Stimulated activated CD4-positive, alpha-beta T cell treated with anti-CD3 and anti-CD28 coated beads, Interleukin-2, amount 100 ng/mL, for 24 hours (primary cell): ENCODE measurements around the gene CAMSAP2.
"Not testable (repeated sequence)": the region's sequence is repeated elsewhere in the genome, so short reads cannot be mapped to it uniquely, and the experiment has no call there.

ENCODE experiments used
- DNase-seq, 2 donors: peaks; one replicate each; pipeline ENCODE4 v3.0.0-alpha.2; 2020

Gene CAMSAP2

DNA sequence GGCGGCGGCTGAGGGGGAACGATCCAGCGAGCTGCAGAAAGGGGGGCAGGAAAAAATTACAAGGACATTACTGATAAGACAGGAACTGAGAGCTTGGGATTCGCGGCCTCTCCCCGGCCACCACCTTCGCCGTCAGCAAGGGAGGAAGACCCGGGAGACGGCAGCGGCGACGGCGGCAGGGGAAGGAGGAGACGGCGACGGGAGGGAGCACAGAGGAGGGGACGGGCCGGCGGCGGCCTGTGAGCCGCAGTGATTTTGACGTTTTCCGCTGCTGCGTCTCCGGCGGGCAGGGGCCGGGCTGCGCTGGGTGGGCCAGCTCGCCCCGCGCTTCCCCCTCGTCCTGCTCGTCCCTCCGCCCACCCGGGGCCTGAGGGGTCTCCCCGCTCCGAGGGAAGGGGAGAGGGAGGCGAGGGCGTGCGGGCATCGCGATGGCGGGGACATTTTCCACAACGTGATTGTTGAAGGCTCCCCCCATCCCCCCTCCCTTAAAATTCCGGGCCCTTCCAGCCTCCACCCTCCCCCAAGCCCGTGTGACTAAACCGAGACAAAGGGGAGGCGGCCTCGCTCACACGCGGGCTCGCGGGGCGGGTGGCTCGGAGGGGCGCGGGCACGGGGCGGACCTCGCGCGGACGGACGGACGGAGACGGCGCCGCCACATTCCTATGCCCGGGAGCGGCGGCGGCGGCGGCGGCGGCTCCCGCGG, 407 bp downstream of the CAMSAP2 start:
- peak; percentile 51 to 58 for DNase-seq

DNA sequence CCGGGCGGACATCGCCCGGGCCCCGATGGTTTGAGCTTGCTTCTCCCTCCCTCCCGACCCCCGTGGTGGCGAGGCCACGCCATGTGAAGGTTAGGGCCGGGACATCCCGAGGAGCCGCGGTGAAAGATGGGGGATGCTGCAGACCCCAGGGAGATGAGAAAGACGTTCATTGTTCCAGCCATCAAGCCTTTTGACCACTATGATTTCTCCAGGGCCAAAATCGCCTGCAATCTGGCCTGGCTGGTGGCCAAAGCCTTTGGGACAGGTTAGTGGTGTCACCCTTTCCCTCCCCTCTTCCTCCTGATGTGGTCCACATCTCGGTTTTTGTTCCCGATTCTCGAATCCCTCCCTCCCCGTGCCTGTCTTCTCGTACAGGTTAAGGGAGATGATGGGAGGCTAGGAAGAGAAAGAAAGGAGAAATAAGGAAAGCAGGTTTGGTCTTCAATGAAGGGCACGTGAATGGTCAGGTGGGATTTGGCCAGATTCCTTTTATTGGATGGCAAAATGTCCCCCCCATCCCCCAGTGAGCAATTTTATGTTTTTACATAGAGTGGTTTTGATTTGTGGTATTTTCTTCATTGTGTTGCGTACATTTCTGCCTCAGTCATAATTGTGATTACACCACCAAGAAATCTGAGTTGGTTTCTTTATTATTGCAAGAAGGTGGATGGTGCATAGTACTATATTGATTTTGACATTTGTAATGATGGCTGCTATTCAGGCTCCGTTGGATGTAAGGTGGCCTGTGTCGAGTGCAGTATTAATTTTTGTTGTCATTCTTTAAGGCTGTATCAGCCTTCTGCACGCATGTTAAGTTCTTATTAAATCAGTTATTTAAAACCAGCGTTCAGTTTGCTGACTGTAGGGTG, 1.2 kb downstream of the CAMSAP2 start:
- no peak for DNase-seq

DNA sequence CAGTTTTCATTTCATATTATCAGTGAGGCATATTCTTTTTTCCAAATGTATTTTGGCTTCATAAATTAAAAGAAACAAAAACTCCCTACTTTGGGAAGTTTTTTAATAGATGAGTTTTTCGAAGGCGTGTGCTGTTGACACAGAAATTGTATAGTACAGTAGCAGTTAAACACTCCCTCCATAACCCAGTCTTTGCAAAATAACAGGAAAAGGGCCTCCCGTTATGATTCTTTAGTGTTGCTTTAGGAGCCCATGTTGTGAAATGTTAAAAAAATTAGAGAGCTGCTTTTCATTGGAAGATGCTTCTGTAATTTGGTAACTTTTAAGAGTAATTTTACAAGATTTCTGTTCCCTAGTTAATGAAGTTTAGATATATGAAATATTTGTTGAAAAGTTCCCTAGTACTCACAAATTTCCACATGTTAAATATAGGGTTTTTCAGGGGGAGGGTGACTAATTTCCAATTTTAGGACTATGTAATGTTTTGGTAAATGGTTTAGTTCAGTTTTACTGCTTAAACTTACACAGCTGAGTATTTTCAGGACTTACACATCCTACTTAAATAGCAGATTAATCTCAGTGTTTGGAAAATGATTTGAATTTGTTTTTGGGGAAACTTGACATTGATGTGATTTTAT, 2.0 kb downstream of the CAMSAP2 start:
- DNase-seq = no peak

DNA sequence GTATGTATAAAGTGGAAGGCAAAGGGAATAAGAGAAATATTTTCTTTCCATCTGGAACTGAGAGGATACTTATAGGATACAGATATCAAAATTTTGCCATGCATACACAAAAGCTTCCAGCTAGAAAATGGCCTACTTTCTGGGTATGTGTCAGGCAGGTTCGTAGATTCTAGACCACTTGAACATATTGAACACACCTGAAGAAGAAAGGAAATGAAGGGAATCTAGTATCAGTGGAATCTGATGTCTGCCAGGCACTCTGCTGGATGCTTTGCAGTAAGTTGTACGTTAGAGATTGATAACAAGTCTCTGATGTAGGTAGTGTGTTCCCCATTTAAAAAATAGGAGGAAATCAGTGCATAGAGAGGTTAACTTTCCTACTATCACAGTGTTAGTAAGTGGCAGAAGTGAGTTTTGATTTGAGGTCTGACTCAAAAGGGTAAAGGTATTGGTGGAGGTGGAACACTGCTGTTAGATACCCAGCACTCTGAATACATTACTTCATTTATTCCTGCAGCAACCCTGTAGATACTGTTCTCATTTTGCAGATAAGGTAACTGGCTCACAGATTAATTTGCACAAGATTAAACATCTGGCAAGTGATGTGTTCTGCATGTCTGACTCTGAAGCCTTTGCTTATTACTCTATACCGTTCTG, 3.0 kb downstream of the CAMSAP2 start:
- DNase-seq = no peak

DNA sequence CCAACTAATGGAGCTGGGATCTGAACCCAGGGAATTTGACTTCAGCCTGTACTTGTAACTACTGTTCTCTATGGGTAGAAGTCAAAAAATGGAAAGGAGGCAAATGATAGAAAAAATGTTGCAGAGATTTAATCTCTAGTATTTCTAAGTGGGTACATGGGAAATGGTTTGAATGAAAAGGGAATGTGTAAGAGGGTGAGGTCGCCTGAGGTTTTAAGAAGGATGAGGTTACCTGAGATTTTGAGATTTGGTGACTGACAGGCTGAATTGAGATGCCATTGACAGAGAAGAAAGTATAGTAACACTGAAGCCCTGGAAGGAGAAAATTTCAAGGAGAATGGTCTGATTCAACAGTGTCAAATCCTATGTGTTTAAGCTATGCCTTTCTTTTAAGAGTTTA, 5.5 kb downstream of the CAMSAP2 start:
- DNase-seq = no peak

DNA sequence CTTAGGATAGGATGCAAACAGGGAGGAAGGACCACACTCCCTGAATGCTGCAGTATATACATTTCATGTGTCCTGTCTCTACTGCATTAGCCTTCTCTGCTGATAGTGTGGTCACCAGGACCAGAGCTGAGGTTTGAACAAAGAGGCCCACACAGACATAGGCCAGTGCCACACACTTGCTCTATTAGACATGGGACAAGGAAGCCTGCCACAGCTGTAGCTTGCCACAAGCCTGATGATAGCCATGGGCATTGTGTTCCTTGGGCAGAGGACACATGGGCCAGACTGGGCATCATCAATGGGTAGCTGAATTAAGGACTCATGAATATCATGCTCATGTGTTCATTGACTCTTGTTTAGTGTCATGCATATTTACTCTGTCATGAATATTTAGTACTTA, 10.4 kb downstream of the CAMSAP2 start:
- no peak for DNase-seq

DNA sequence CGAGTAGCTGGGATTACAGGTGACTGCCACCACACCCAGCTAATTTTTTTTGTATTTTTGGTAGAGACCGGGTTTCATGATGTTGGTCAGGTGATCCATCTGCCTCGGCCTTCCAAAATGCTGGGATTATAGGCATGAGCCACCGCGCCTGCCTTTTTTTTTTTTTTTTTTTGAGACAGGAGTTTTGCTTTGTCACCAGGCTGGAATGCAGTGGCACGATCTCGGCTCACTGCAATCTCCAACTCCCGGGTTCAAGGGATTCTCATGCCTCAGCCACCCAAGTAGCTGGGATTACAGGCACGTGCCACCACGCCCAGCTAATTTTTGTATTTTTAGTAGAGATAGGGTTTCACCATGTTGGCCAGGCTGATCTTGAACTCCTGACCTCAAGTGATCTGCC, 12.1 kb downstream of the CAMSAP2 start:
- not testable (repeated sequence) for DNase-seq

DNA sequence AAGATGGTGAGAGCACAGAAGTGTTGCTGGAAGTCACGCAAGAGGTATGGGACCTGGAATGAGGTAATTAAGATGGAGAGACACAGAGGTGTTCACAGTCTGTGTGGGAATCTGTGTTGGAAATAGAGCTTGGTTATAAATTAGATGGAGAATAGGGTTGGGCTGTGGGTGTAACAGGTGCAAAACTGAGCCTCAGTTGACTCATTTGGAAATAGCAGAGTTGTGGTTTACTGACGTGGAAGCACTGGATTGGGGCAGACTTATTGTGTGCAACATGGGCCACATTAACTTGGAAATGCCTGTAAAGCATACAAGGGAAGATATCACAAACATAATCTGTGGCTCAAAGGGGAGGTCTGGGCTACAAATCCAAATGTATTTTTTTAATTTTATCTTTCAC, 13.0 kb downstream of the CAMSAP2 start:
- peak in 1 of 2 donors; percentile 9 for DNase-seq

DNA sequence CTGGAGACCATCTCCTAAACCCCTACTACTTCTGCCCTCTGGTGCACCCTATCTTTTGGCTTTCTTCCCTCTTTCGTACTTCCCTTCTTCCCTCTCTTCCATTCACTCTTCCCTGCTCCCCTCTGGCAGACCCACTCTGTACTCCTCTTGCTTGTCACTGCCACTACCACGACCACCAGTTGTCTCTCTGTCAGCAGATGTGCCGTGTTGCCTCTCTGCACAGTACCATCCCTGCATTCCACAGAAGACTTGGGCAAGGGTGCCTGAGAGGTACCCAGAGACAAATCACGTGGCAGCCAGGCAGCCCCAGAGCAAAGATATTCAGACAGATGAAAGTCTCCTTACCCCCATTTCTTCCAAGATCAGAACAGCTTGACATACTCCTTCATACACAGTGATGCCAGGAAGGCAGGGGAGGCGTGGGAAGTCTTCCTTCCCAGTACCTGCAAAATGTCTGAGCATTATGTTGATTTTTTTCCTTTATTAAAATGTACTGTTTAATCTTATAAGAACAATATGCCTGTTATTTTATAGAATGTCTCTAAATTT, 15.0 kb downstream of the CAMSAP2 start:
- DNase-seq = no peak

DNA sequence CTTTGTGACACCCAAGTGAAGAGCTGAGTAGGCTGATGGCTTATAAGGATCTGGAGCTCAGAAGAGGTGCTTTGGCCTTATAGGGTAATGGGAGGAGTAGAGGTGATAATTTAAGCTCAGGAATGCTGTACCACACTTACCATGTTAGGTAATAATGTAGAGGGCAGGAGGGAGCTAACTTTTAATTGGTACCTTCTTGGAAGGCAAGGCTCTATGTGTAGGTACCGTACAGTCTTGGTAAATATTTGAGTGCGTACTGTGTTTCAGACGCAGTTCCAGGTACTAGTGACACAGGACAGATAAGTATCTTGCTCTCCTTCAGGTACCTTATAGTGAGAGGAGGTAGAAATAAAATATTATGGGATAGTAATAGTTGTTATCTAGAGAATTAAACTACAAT, 16.8 kb downstream of the CAMSAP2 start:
- no peak for DNase-seq

DNA sequence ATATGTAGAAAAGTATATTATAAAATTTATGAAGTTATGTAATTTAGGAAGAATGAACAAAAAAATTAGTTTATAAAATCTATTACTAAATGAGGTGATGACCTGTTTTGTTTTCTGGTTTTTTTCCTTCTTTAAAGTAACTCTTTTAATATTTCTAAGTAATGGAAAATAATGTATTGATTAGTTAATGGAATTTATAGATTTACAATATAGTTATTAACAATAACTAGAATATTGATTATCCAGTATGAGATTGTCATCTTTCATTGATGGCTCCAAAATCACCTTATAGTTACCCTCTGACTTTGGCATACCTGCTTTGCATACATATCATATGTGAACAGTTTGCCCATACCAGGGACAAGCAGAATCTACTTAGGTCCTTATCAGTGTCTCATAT, 23.4 kb downstream of the CAMSAP2 start:
- DNase-seq = no peak

DNA sequence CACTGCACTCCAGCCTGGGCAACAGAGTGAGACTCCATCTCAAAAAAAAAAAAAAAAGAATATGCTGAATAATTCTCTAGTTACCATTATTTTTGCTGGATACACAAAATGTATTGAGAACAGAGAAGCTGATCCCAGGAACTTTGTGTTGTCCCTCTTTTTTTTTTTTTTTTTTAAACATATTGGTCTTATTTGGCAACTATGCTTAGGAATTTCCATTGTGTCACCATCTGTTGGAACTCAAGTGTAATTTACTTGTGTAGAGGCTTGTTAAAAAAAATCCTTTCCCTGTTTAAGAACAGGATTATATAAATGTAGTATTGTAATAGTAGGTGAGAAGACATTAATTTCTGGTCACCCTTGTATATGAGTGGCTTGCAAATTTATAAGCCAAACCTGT, 28.6 kb downstream of the CAMSAP2 start:
- no peak for DNase-seq

DNA sequence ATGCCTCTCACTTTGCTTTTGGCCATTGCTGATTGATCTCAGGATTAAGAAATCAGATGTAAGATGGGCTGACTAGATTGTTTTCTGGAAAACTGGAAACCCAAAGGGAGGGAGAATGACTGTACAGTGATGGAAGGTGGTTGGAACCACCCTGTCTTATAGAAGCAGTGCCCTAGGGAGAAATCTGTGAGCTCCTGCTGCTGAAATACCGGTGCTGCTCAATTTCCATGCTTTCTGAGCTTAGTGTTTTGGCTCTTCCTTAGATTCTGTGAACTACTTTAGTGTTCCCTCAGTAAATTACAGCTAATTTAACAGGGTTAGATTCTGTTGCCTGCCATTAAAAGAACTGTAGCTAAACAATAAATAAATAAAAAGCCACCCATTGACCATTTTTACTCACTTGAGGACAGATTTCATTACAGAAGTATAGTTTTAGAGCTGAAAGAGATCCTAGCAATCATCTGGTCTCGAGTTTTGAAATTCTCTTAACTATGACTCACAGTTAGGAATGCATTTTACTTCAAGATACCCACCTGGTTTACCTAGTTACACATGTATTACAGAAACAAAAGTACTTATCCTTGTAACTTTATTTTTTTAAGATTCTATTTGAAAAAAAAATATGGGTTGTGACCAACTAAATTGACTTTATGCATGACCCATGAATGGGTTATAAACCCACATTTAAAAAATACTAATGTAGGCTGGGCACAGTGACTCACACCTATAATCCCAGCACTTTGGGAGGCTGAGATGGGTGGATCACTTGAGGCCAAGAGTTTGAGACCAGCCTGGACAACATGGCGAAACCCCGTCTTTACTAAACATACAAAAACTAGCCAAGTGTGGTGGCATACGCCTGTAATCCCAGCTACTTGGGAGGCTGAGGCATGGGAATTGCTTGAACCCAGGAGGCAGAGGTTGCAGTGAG, 33.2 kb downstream of the CAMSAP2 start:
- DNase-seq = no peak

DNA sequence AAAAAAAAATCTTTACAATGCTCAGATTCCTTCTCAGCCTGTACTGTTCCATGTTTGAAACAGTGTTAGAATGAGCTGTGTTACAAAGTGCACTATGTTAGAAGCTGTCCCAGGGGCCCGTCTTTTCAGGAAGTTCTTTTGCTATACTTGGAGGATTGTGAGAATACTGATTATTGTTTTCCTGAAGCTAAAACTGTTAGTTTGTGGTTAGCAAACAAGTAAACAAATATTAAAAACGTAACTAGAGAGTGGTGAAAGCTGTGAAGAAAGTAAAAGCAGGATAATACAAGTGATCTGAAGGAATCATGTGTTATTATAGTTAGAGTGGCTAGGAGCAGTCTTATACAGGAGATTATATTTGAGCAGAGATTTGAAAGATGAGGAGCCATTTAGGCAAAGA, 35.6 kb downstream of the CAMSAP2 start:
- DNase-seq = no peak

DNA sequence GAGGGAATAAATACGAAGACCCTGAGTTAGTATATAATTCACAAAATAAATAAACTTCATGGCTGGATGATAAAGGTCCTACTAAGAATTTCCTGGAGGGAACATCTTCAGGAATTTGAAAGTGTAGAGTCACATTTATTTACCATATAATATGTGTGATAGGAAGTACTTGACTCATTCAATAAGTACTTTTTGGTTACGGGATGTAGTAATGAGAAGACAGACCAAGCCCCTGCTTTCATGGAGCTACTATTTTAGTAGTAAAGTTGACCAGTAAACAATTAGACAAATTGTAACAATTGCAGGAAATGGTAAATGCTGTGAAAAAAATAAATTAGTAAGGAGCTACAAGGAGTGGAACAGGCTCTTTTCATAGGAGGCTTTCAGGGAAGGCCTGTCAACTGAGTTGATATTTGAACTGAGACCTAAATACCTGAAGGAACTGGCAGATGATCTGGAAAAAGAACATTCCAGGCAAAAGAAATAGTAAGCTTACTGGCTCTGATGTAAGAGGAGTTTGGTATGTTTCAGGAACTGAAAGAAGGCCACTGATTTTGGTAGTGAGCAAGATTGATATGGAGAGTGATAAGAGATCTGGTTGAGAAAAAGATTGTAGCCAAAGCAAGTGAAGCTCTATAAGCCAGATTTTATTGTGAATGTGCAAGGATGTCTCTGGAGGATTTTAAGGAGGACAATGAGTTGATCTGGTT, 36.2 kb downstream of the CAMSAP2 start:
- DNase-seq = no peak

DNA sequence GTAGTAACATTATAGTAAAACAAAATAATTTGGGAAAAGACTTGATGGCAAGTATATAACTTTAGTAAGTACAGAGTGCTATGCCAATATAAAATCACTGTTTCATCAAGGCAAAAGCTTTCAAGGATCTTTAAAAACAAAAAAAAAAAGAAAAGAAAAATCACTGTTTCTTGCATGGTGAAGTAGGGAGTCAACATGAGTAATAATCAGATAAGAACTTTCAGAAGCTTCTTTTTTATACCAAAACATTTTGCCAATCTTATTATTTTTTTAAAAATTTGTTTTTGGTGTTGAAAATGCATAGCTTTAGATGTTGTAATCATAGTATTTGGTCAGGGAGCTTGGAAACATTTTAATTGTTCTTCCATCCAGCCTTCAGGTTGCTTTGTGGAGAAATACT, 37.2 kb downstream of the CAMSAP2 start:
- DNase-seq = no peak

DNA sequence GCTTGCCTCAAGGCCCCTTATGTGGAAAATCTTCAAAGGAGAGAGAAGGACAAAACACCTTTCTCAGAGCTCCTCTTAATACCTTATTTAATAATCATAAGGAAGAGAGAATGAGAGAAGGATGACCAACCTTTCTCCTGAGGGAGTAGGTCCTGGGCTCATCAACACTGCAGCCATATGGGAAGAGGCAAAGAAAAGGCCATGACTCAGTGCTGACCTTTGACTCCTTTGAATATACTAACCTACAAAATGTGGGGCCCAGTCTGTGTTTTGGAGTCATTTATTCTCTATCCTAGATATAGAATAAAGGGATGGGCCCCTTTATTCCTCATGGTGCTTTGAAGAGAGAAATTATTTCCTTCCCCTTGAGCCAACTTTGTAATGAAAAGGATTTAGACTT, 38.3 kb downstream of the CAMSAP2 start:
- no peak for DNase-seq

DNA sequence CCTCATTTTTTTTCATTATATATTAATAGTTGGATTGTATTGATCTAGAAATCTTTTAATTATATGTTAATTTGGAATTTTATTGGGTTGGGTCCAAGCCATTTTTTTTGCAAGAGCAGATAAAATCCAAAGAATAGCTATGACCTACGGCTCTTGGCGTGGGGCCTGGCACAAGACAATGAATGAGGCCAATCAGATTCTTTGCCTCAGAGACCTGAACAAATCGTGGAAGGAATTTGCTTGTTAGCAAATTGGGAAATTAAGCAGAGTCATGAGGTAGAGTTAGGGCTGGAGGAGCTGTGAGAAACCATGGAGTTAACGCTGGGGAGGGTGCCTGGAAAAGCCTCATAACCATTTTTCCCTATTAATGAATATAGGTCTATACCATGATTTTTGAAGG, 40.1 kb downstream of the CAMSAP2 start:
- DNase-seq = no peak

DNA sequence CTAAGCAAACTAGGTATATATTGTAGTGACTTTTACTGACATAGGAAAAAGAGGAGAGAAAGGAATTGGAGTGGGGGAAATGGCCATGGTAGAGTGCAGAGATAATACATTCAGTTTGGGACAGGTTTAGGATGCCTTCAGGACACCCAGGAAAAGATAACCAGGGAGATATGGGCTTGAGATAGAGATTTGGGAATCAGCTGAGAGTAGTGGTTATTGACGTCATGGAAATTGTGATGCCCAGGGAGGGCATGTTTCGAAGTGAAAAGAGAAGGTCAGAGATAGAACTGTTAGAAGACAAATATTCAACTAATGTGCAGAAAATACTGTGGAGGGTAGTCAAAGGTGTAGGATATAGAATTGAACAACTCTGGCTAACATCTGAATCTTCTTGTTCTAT, 40.6 kb downstream of the CAMSAP2 start:
- DNase-seq = no peak

DNA sequence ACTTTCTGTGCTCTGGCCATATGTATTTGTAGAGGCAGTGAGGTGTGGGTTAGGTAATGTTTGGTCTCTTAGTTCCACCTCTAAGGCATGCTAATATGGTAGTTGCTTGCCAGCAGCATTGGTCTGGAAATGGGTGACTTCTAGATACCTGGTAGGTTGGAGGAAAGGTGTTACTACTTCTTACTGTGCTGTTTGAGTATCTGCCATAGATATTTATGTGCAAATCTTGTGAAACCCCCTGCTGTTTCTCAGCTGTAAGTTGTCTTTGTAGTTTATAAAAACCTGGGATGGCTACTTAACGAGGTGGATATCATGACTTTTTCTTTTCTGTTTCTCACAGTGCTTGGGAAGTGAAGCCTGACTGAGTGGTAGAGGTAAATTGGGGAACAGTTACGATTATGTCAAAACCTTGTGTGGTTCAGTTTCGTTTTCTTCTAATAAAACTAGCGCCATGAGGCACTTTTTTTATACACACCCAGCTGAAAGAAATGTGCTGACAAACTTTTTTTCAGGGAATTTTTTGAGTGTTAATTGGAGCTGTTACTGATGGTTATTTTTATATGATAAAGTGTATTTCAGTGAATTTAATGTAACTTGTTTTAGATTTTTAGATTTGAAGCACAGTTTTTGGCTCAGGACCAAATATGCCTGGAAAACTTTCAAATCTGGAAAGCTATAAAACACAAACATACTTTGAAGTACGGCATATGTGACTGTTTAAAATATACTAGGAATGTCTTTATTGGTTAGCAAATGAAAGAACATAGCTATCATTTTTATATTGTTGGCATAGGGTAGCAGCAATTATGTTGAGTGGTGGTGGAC, 42.1 kb downstream of the CAMSAP2 start:
- no peak for DNase-seq
